ENCODE data around the gene ZNF407.

The ZNF407 gene

DNA sequence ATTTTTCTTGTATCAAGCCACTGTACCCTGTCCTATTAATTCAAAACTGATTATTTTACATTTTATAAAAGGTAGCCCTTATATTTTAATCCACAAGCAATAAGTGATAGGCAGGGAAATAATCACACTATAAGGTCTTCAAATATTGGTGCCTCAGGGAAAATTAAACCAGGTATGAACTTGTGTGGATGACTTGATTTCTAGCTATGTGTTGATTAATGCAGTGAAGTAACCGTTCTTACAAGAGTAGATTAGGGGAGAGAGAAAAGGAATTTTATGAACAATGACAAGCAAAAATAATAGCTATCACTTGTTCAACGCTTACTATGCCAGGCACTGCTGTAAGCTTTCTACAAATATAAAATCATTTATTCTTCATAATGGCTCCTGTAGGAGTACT, 411.6 kb downstream of the ZNF407 start:
- H3K27me3 ChIP-seq (ENCODE audit: control insufficient read depth, low read length) = no peaks in the 10 kb centered on the region
- no peak overlapping the region for H3K27ac ChIP-seq (ENCODE audit: low read depth, low read length)
- H3K4me2 ChIP-seq (ENCODE audit: low read length) = no peak overlapping the region
- H3K4me1 ChIP-seq (ENCODE audit: control insufficient read depth, low read length) = peaks cover 2% of the 10 kb centered on the region; the same call in 1 of the 2 replicates
- H4K20me1 ChIP-seq (ENCODE audit: control insufficient read depth, insufficient read depth, low read depth, low read length) = no peaks in the 10 kb centered on the region
- no peak overlapping the region for H3K4me3 ChIP-seq (ENCODE audit: low read length)
- H3K9me3 ChIP-seq (ENCODE audit: control insufficient read depth, insufficient read depth, low read length) = no peaks in the 10 kb centered on the region
- TF ChIP-seq, protein P1, sequence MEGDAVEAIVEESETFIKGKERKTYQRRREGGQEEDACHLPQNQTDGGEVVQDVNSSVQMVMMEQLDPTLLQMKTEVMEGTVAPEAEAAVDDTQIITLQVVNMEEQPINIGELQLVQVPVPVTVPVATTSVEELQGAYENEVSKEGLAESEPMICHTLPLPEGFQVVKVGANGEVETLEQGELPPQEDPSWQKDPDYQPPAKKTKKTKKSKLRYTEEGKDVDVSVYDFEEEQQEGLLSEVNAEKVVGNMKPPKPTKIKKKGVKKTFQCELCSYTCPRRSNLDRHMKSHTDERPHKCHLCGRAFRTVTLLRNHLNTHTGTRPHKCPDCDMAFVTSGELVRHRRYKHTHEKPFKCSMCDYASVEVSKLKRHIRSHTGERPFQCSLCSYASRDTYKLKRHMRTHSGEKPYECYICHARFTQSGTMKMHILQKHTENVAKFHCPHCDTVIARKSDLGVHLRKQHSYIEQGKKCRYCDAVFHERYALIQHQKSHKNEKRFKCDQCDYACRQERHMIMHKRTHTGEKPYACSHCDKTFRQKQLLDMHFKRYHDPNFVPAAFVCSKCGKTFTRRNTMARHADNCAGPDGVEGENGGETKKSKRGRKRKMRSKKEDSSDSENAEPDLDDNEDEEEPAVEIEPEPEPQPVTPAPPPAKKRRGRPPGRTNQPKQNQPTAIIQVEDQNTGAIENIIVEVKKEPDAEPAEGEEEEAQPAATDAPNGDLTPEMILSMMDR (IDR thresholded peaks at IDR 0.05; ENCODE audit: low read depth, low read length, poor library complexity, severe bottlenecking) = no peak
- TF ChIP-seq EZH2phosphoT487 (IDR thresholded peaks at IDR 0.05; ENCODE audit: borderline replicate concordance, low read length) = no peak
- no peaks in the 10 kb centered on the region for H3K9me2 ChIP-seq (replicated peaks; ENCODE audit: control insufficient read depth, low read length)
- H3F3A ChIP-seq (ENCODE audit: control insufficient read depth, insufficient read depth) = no peaks in the 10 kb centered on the region
- H3K79me2 ChIP-seq (ENCODE audit: control insufficient read depth, low read length) = no peaks in the 10 kb centered on the region
- H3K36me3 ChIP-seq (ENCODE audit: control insufficient read depth, low read length) = no peaks in the 10 kb centered on the region

DNA sequence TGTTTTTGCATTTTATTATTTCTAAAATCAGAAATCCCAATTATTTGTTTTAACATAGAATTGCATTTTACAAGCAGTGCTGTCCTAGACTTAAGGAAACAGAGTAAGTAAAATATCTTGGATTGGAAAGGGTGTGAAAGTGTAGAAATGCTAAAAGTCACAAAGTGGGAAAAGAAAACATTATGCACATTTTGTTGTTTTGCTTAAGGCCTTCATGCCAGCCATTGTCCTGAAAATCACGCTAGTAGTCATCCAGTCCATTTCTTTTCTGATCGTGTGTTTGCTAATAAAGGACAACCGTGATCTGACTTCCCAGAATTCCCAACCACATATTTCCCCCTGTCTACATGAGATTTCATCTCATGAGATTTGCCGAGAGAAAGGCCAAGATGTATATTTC, 412.2 kb downstream of the ZNF407 start:
- H3K27ac ChIP-seq (ENCODE audit: low read depth, low read length) = no peak overlapping the region
- H3K4me2 ChIP-seq (ENCODE audit: low read length) = no peak overlapping the region
- TF ChIP-seq, protein P1 (IDR thresholded peaks at IDR 0.05; ENCODE audit: low read depth, low read length, poor library complexity, severe bottlenecking) = no peak
- TF ChIP-seq EZH2phosphoT487 (IDR thresholded peaks at IDR 0.05; ENCODE audit: borderline replicate concordance, low read length) = no peak
- H3K27me3 ChIP-seq (ENCODE audit: control insufficient read depth, low read length) = no peaks in the 10 kb centered on the region
- H3K4me3 ChIP-seq (ENCODE audit: low read length) = no peak overlapping the region
- peaks cover 3% of the 10 kb centered on the region; the same call in 1 of the 2 replicates for H3K4me1 ChIP-seq (ENCODE audit: control insufficient read depth, low read length)
- H3K36me3 ChIP-seq (ENCODE audit: control insufficient read depth, low read length) = no peaks in the 10 kb centered on the region
- H3K9me2 ChIP-seq (replicated peaks; ENCODE audit: control insufficient read depth, low read length) = no peaks in the 10 kb centered on the region
- H3K9me3 ChIP-seq (ENCODE audit: control insufficient read depth, insufficient read depth, low read length) = no peaks in the 10 kb centered on the region
- no peaks in the 10 kb centered on the region for H3K79me2 ChIP-seq (ENCODE audit: control insufficient read depth, low read length)
- no peaks in the 10 kb centered on the region for H4K20me1 ChIP-seq (ENCODE audit: control insufficient read depth, insufficient read depth, low read depth, low read length)
- no peaks in the 10 kb centered on the region for H3F3A ChIP-seq (ENCODE audit: control insufficient read depth, insufficient read depth)

DNA sequence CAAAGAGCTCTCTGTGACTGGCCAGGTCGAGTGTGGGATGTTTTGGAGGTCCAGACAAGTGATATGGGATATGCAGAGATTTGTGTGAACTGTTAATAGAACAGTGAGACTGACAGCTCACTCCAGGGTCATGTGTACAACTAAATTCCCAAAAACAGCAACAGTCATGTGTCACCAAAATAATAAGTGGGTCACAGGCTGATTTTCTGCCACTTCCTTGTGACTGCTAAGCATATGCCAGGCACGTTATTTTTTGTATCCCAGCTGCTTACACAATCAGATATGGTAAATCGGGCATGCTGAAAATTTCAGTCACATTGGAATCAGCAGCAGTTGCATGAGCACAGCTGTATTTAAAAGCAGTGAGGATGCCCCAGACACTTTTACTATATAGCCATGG, 412.6 kb downstream of the ZNF407 start:
- Histone ChIP-seq H3K4me3 (ENCODE audit: low read length) (no peak overlapping the region), H3F3A (ENCODE audit: control insufficient read depth, insufficient read depth) (no peaks in the 10 kb centered on the region), H3K9me2 (replicated peaks; ENCODE audit: control insufficient read depth, low read length) (no peaks in the 10 kb centered on the region), H3K27me3 (ENCODE audit: control insufficient read depth, low read length) (no peaks in the 10 kb centered on the region), H3K4me1 (ENCODE audit: control insufficient read depth, low read length) (peaks cover 3% of the 10 kb centered on the region; the same call in 1 of the 2 replicates), H4K20me1 (ENCODE audit: control insufficient read depth, insufficient read depth, low read depth, low read length) (no peaks in the 10 kb centered on the region), H3K36me3 (ENCODE audit: control insufficient read depth, low read length) (no peaks in the 10 kb centered on the region), H3K27ac (ENCODE audit: low read depth, low read length) (no peak overlapping the region), H3K4me2 (ENCODE audit: low read length) (no peak overlapping the region), H3K9me3 (ENCODE audit: control insufficient read depth, insufficient read depth, low read length) (no peaks in the 10 kb centered on the region), H3K79me2 (ENCODE audit: control insufficient read depth, low read length) (no peaks in the 10 kb centered on the region)
- TF ChIP-seq, protein P1 (IDR thresholded peaks at IDR 0.05; ENCODE audit: low read depth, low read length, poor library complexity, severe bottlenecking) = no peak

DNA sequence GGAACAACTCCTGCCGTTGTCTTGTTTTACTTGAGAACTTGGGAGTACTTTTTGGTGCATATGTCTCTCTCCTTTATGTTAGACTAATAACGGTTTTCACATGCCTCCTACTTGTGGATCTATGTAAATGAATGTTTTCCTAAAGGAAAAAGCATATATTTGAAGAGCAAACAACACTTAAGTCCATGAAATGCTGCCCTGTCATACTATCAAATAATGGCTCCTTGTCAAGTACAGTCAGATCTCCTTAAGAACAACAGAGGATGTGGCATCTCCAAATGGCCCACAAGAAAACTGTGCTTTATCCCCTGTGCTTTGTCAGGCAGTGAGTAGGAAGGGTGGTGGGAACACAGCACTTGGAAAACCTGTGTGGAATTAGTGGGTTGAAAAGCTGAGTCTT, 413.0 kb downstream of the ZNF407 start:
- H3K9me2 ChIP-seq (replicated peaks; ENCODE audit: control insufficient read depth, low read length) = no peaks in the 10 kb centered on the region
- H3K27me3 ChIP-seq (ENCODE audit: control insufficient read depth, low read length) = no peaks in the 10 kb centered on the region
- H3K4me3 ChIP-seq (ENCODE audit: low read length) = no peak overlapping the region
- no peak overlapping the region for H3K4me2 ChIP-seq (ENCODE audit: low read length)
- TF ChIP-seq, protein P1 (IDR thresholded peaks at IDR 0.05; ENCODE audit: low read depth, low read length, poor library complexity, severe bottlenecking) = no peak
- TF ChIP-seq EZH2phosphoT487 (IDR thresholded peaks at IDR 0.05; ENCODE audit: borderline replicate concordance, low read length) = no peak
- H3K79me2 ChIP-seq (ENCODE audit: control insufficient read depth, low read length) = no peaks in the 10 kb centered on the region
- no peaks in the 10 kb centered on the region for H3F3A ChIP-seq (ENCODE audit: control insufficient read depth, insufficient read depth)
- no peaks in the 10 kb centered on the region for H3K36me3 ChIP-seq (ENCODE audit: control insufficient read depth, low read length)
- no peak overlapping the region for H3K27ac ChIP-seq (ENCODE audit: low read depth, low read length)
- no peaks in the 10 kb centered on the region for H3K9me3 ChIP-seq (ENCODE audit: control insufficient read depth, insufficient read depth, low read length)
- no peaks in the 10 kb centered on the region for H4K20me1 ChIP-seq (ENCODE audit: control insufficient read depth, insufficient read depth, low read depth, low read length)
- peaks cover 6% of the 10 kb centered on the region for H3K4me1 ChIP-seq (ENCODE audit: control insufficient read depth, low read length)
